IMR-90 (cell line): ENCODE results near the gene ENHO. TPM values are rescaled to one million over a fixed set of nuclear protein-coding genes. Genes with fewer than 3 reads are reported as not detected.

Experiments used
- ATAC-seq: fragments of 200-7000 bp; cut with Tn5 transposase; 2 replicates; pipeline ENCODE4 v1.9.1; 2020; ENCODE audit warnings: low read depth, mild to moderate bottlenecking, moderate library complexity
- BruUV-seq: library from RNA; stranded (reverse); fragments of 400-500 nt; replicated peaks from 2 replicates; lab custom pipeline; 2021; lab: Mats Ljungman, UMichigan
- CTCF ChIA-PET: fragments of 300-600 bp; formaldehyde crosslinking; extraction: SDS; loops from one replicate; lab custom pipeline; 2021; ENCODE audit warnings: antibody characterized with exemption; lab: Yijun Ruan, JAX
- POLR2A ChIA-PET: fragments of 300-600 bp; sonication (Branson Sonifier 250); formaldehyde crosslinking; loops from one replicate; lab custom pipeline; 2022; ENCODE audit warnings: antibody characterized with exemption; ENCODE audit not compliant: unreplicated experiment; lab: Charles Lee
- DNase-seq: peaks from one replicate; pipeline ENCODE4 v3.0.0; 2013
- H2AFZ ChIP-seq: replicated peaks from 2 replicates; pipeline ENCODE3; 2013; ENCODE audit warnings: low read length, mild to moderate bottlenecking; ENCODE audit not compliant: poor library complexity
- H2AK5ac ChIP-seq: 2 replicates; pipeline ENCODE4 v1.6.1; 2013; ENCODE audit warnings: low read depth, low read length, inconsistent platforms
- H2AK9ac ChIP-seq: replicated peaks from 2 replicates; pipeline ENCODE3; 2013; ENCODE audit warnings: mild to moderate bottlenecking, low read depth, low read length, moderate library complexity; ENCODE audit not compliant: poor library complexity
- H2BK120ac ChIP-seq: 2 replicates; pipeline ENCODE4 v1.6.1; 2013; ENCODE audit warnings: low read depth, low read length, inconsistent platforms
- H2BK15ac ChIP-seq: 3 replicates; pipeline ENCODE4 v1.6.1; 2013; ENCODE audit warnings: low read depth, low read length, inconsistent platforms
- H2BK20ac ChIP-seq: 2 replicates; pipeline ENCODE4 v1.6.1; 2013; ENCODE audit warnings: low read depth, mild to moderate bottlenecking, inconsistent platforms, low read length, moderate library complexity
- H2BK5ac ChIP-seq: 2 replicates; pipeline ENCODE4 v1.6.1; 2013; ENCODE audit warnings: mild to moderate bottlenecking, low read depth, low read length, inconsistent platforms; ENCODE audit not compliant: poor library complexity, severe bottlenecking
- H3K14ac ChIP-seq: replicated peaks from 2 replicates; pipeline ENCODE4 v1.6.1; 2013; ENCODE audit warnings: low read depth, low read length, inconsistent platforms
- H3K18ac ChIP-seq: 2 replicates; pipeline ENCODE4 v1.6.1; 2013; ENCODE audit warnings: low read depth, low read length, control low read depth
- H3K23ac ChIP-seq: 2 replicates; pipeline ENCODE4 v1.6.1; 2013; ENCODE audit warnings: low read depth, low read length, inconsistent platforms
- H3K27ac ChIP-seq: 2 replicates; pipeline ENCODE4 v1.5.1; 2013; ENCODE audit warnings: mild to moderate bottlenecking, control low read depth, low read length; ENCODE audit not compliant: insufficient read depth
- H3K27me3 ChIP-seq: 2 replicates; pipeline ENCODE4 v1.6.1; 2013; ENCODE audit warnings: low read length; ENCODE audit not compliant: control insufficient read depth, insufficient read depth
- H3K36me3 ChIP-seq: 2 replicates; pipeline ENCODE4 v1.6.1; 2013; ENCODE audit warnings: low read length, mixed read lengths; ENCODE audit not compliant: control insufficient read depth, insufficient read depth
- H3K4ac ChIP-seq: 2 replicates; pipeline ENCODE4 v1.6.1; 2013; ENCODE audit warnings: low read depth, low read length, inconsistent platforms
- H3K4me1 ChIP-seq: 2 replicates; pipeline ENCODE4 v1.6.1; 2013; ENCODE audit warnings: low read length, mixed read lengths; ENCODE audit not compliant: control insufficient read depth, insufficient read depth
- H3K4me2 ChIP-seq: 2 replicates; pipeline ENCODE4 v1.6.1; 2013; ENCODE audit warnings: low read depth, mild to moderate bottlenecking, control low read depth, low read length, moderate library complexity
- H3K4me3 ChIP-seq: 2 replicates; pipeline ENCODE4 v1.5.1; 2013; ENCODE audit warnings: low read depth, mild to moderate bottlenecking, control low read depth, low read length, moderate library complexity; ENCODE audit not compliant: insufficient read depth
- H3K56ac ChIP-seq: 2 replicates; pipeline ENCODE4 v1.6.1; 2013; ENCODE audit warnings: low read length, inconsistent platforms; ENCODE audit not compliant: insufficient read depth; ENCODE audit errors: extremely low read depth
- H3K79me1 ChIP-seq, 2 experiments: 2 replicates each; pipeline ENCODE4 v1.6.1; 2013; ENCODE audit warnings: low read length in 2 of 2, inconsistent platforms in 1 of 2, low read depth in 1 of 2
- H3K9ac ChIP-seq: 2 replicates; pipeline ENCODE4 v1.6.1; 2013; ENCODE audit warnings: low read depth, low read length, control low read depth
- H3K9me1 ChIP-seq: 2 replicates; pipeline ENCODE4 v1.6.1; 2013; ENCODE audit warnings: low read length, inconsistent platforms; ENCODE audit not compliant: insufficient read depth
- H3K9me3 ChIP-seq: 2 replicates; pipeline ENCODE4 v1.6.1; 2013; ENCODE audit warnings: low read length; ENCODE audit not compliant: control insufficient read depth, insufficient read depth
- H4K20me1 ChIP-seq: 2 replicates; pipeline ENCODE4 v1.6.1; 2013; ENCODE audit warnings: low read length, inconsistent platforms; ENCODE audit not compliant: insufficient read depth
- H4K5ac ChIP-seq: 2 replicates; pipeline ENCODE4 v1.6.1; 2013; ENCODE audit warnings: mild to moderate bottlenecking, low read depth, low read length, control low read depth
- H4K8ac ChIP-seq, 2 experiments: 2 replicates each; pipeline ENCODE4 v1.6.1; 2013; ENCODE audit warnings: low read depth in 2 of 2, low read length in 2 of 2, control low read depth in 1 of 2, inconsistent platforms in 1 of 2
- H4K91ac ChIP-seq: 2 replicates; pipeline ENCODE4 v1.6.1; 2013; ENCODE audit warnings: low read depth, low read length, inconsistent platforms; ENCODE audit not compliant: insufficient read depth
- BHLHE40 ChIP-seq: fragments of 150-350 bp; IDR thresholded peaks from 2 replicates; pipeline ENCODE4 v1.6.1; 2016; ENCODE audit warnings: mild to moderate bottlenecking, low read depth, low read length
- CEBPB ChIP-seq: IDR thresholded peaks from 2 replicates; pipeline ENCODE4 v1.6.1; 2012; ENCODE audit warnings: low read depth, low read length, improper control_type of control experiment
- CHD1 ChIP-seq: IDR thresholded peaks from 2 replicates; pipeline ENCODE4 v1.6.1; 2012; ENCODE audit warnings: low read depth, low read length, improper control_type of control experiment
- CTCF ChIP-seq: conservative IDR thresholded peaks from 2 replicates; pipeline ENCODE4 v1.5.1; 2012; ENCODE audit warnings: mild to moderate bottlenecking, low read depth, low read length, improper control_type of control experiment
- ELK1 ChIP-seq: fragments of 150-350 bp; IDR thresholded peaks from 2 replicates; pipeline ENCODE4 v1.6.1; 2016; ENCODE audit warnings: low read depth, mild to moderate bottlenecking, low read length, moderate library complexity, borderline replicate concordance
- FOS ChIP-seq: fragments of 150-350 bp; IDR thresholded peaks from 2 replicates; pipeline ENCODE4 v1.6.1; 2016; ENCODE audit warnings: low read depth, low read length
- MAFK ChIP-seq: IDR thresholded peaks from 2 replicates; pipeline ENCODE4 v1.6.1; 2012; ENCODE audit warnings: low read depth, low read length, improper control_type of control experiment
- MAZ ChIP-seq: IDR thresholded peaks from 2 replicates; pipeline ENCODE4 v1.6.1; 2012; ENCODE audit warnings: low read depth, mild to moderate bottlenecking, low read length, improper control_type of control experiment, moderate library complexity, borderline replicate concordance
- MXI1 ChIP-seq: IDR thresholded peaks from 2 replicates; pipeline ENCODE4 v1.6.1; 2012; ENCODE audit warnings: low read depth, mild to moderate bottlenecking, low read length, moderate library complexity, borderline replicate concordance
- NFE2L2 ChIP-seq: fragments of 150-350 bp; IDR thresholded peaks from 2 replicates; pipeline ENCODE4 v1.6.1; 2016; ENCODE audit warnings: low read depth, mild to moderate bottlenecking, low read length
- POLR2A ChIP-seq: IDR thresholded peaks from 2 replicates; pipeline ENCODE4 v1.6.1; 2012; ENCODE audit warnings: mild to moderate bottlenecking, low read depth, low read length
- RAD21 ChIP-seq: IDR thresholded peaks from 2 replicates; pipeline ENCODE4 v1.6.1; 2012; ENCODE audit warnings: low read length, improper control_type of control experiment
- RCOR1 ChIP-seq: IDR thresholded peaks from 2 replicates; pipeline ENCODE4 v1.6.1; 2012; ENCODE audit warnings: mild to moderate bottlenecking, low read length, improper control_type of control experiment; ENCODE audit not compliant: insufficient replicate concordance
- RFX5 ChIP-seq: IDR thresholded peaks from 2 replicates; pipeline ENCODE4 v1.8.0; 2012; ENCODE audit warnings: low read depth, mild to moderate bottlenecking, low read length, moderate library complexity
- SMC3 ChIP-seq: fragments of 150-350 bp; IDR thresholded peaks from 2 replicates; pipeline ENCODE4 v1.6.1; 2016; ENCODE audit warnings: low read depth, mild to moderate bottlenecking, antibody characterized with exemption, low read length, moderate library complexity
- WGBS, 2 experiments: methylation state at CpG; one replicate each; pipeline versions ENCODE4 v1.1.5 to v1.1.7; 2013; ENCODE audit warnings: missing lambda C conversion rate in 2 of 2; ENCODE audit not compliant: insufficient read length in 1 of 2; ENCODE audit errors: extremely low coverage in 2 of 2; 5-methylcytosine and 5-hydroxymethylcytosine counted together
- dilution Hi-C: fragments of 300-500 bp; cut with HindIII; formaldehyde crosslinking; loops from one replicate; pipeline ENCODE4 v1.14.3; 2018; ENCODE audit warnings: low sequenced_read_pairs; ENCODE audit not compliant: unreplicated experiment
- in situ Hi-C: fragments of 300-500 bp; cut with MboI; formaldehyde crosslinking; loops from 3 replicates; pipeline ENCODE4 v1.14.3; 2019; ENCODE audit warnings: low sequenced_read_pairs, inconsistent platforms, mixed read lengths
- intact Hi-C: fragments of 100-400 bp; cut with micrococcal nuclease; formaldehyde crosslinking; loops from 2 replicates; pipeline ENCODE4 v1.10.0; 2022
- polyA plus RNA-seq, 3 experiments: library from polyadenylated mRNA; depleted of rRNA; stranded (reverse); fragments of >200 nt; gene quantifications; 2 replicates each; pipeline ENCODE4 v1.2.3, GENCODE V29; 2012; ENCODE audit warnings: low replicate concordance in 1 of 3
- total RNA-seq: library from RNA; depleted of rRNA; stranded (reverse); fragments of >200 nt; gene quantifications from 2 replicates; pipeline ENCODE4 v1.2.3, GENCODE V29; 2012

The ENHO gene
- total and polyA plus RNA-seq, 2 of the 4 experiments (the other 2 are of a cell fraction) = not detected

- Histone ChIP-seq H2AK9ac (no peak overlapping the region), H2BK5ac (no peak overlapping the region), H3K4me1 (peaks cover 9% of the 10 kb centered on the region; the same call in 1 of the 2 replicates), H2AK5ac (0 out of 2 replicates have a peak overlapping the region, but pooled peaks have one; percentile 7), H3K4ac (no peak overlapping the region), H3K14ac (no peak overlapping the region), H4K20me1 (no peaks in the 10 kb centered on the region), H3K56ac (no peak overlapping the region), H3K27ac (no peak overlapping the region), H3K9ac (no peak overlapping the region), H3K9me1 (no peaks in the 10 kb centered on the region), H2BK120ac (no peak overlapping the region), H3K18ac (no peak overlapping the region; the same call in 1 of the 2 replicates), H2BK20ac (no peak overlapping the region), H4K8ac (no peak overlapping the region), H3K4me2 (no peak overlapping the region; the same call in 1 of the 2 replicates), H4K91ac (no peak overlapping the region), H4K5ac (no peak overlapping the region), H3K23ac (no peak overlapping the region), H2AFZ (peak overlapping the region; percentile 58), H3K79me1 (no peaks in the 10 kb centered on the region), H3K36me3 (no peaks in the 10 kb centered on the region), H3K9me3 (peaks cover 3% of the 10 kb centered on the region; the same call in 1 of the 2 replicates), H2BK15ac (no peak overlapping the region), H3K4me3 (no peak overlapping the region), H3K27me3 (peaks cover 53% of the 10 kb centered on the region)
- no TSS peak for BruUV-seq
- in situ Hi-C loops = no loop called here
- CTCF ChIA-PET = interaction anchor here (0.8 to 2.3 kb wide), 2 partner anchors 13 to 31 kb away, joined by 4 to 6 read pairs; no protein-coding TSS in a partner anchor
- intact Hi-C loops = no loop called here
- dilution Hi-C loops = no loop called here
- POLR2A ChIA-PET = no interaction called here
- WGBS, 2 experiments = 59% methylated on average over 9 of the region's 21 CpGs; no CpG with 5 or more reads in 1 of the 2 experiments
- ATAC-seq (no peak; the same call in 1 of the 2 replicates), DNase-seq (no peak)
- TF ChIP-seq CEBPB (no peak), FOS (no peak), MXI1 (no peak), RAD21 (no peak), SMC3 (no peak), NFE2L2 (no peak), MAFK (no peak), ELK1 (no peak), POLR2A (no peak), RCOR1 (no peak), BHLHE40 (no peak), RFX5 (no peak), CTCF (no peak), MAZ (no peak), CHD1 (no peak)
These were observed 37.9 kb upstream of the ENHO start for GRCh38 chr9:34560599-34561214.
